Gastroesophageal sphincter (tissue), 4 donors: ENCODE results near the gene TCF12. TPM values are rescaled to one million over a fixed set of nuclear protein-coding genes. Genes with fewer than 3 reads are reported as not detected.

Experiments
- ATAC-seq: fragments of 150-250 bp; one replicate; pipeline ENCODE4 v1.9.1; 2016; ENCODE audit warnings: mild to moderate bottlenecking, moderate library complexity
- H3K27ac ChIP-seq, 4 donors: fragments of 200-600 bp; sonication (generic) in 3 of 4; 1 replicate in 3 of 4; 2 replicates in 1 of 4; pipeline ENCODE4 v1.5.1; 2016 to 2019
- H3K27me3 ChIP-seq: fragments of 200-600 bp; sonication (generic); one replicate; pipeline ENCODE4 v1.5.1; 2019
- H3K36me3 ChIP-seq, 2 donors: fragments of 200-600 bp; sonication (generic); one replicate each; pipeline ENCODE4 v1.5.1; 2019; ENCODE audit warnings: control low read depth in 1 of 2
- H3K4me1 ChIP-seq, 3 donors: fragments of 200-600 bp; sonication (generic); 1 replicate in 2 of 3; 2 replicates in 1 of 3; pipeline ENCODE4 v1.5.1; 2016 to 2019; ENCODE audit warnings: control low read depth in 2 of 3
- H3K4me3 ChIP-seq, 2 donors: fragments of 200-600 bp; sonication (generic); one replicate each; pipeline ENCODE4 v1.5.1; 2019; ENCODE audit warnings: mild to moderate bottlenecking in 1 of 2, moderate library complexity in 1 of 2
- H3K9me3 ChIP-seq, 3 donors: fragments of 200-600 bp; sonication (generic); one replicate each; pipeline ENCODE4 v1.5.1; 2017 to 2019; ENCODE audit warnings: control low read depth in 2 of 3
- EP300 ChIP-seq: sonication (generic); formaldehyde crosslinking; IDR thresholded peaks from one replicate; pipeline ENCODE4 v1.6.1; 2017; ENCODE audit warnings: antibody characterized with exemption, mild to moderate bottlenecking
- POLR2A ChIP-seq, 2 donors: fragments of 450-650 bp; IDR thresholded peaks; one replicate each; pipeline ENCODE4 v1.6.1; 2017; ENCODE audit warnings: antibody characterized with exemption in 2 of 2, mild to moderate bottlenecking in 2 of 2, moderate library complexity in 1 of 2
- POLR2AphosphoS5 ChIP-seq: sonication (generic); formaldehyde crosslinking; IDR thresholded peaks from one replicate; pipeline ENCODE4 v1.6.1; 2017; ENCODE audit warnings: antibody characterized with exemption
- WGBS, 2 donors: methylation state at CpG; one replicate each; pipeline ENCODE4 v1.1.5; 2018; ENCODE audit warnings: low coverage in 1 of 2; 5-methylcytosine and 5-hydroxymethylcytosine counted together
- total RNA-seq, 4 donors: library from RNA; depleted of rRNA; stranded (reverse); fragments of >200 nt; gene quantifications; one replicate each; pipeline ENCODE4 v1.1.0, GENCODE V29; 2016
- TF ChIP-seq, protein P1 (sequence below), 4 experiments: fragments of 200-600 bp in 2 of 4; fragments of 450-650 bp in 2 of 4; sonication (generic) in 1 of 4; IDR thresholded peaks; one replicate each; pipeline ENCODE4 v1.5.1; 2017 to 2019; ENCODE audit warnings: antibody characterized with exemption in 4 of 4, mild to moderate bottlenecking in 2 of 4, moderate library complexity in 2 of 4

The TCF12 gene
- total RNA-seq, 4 donors from 2014 or later = 78.1 to 194 (median 154) TPM

DNA sequence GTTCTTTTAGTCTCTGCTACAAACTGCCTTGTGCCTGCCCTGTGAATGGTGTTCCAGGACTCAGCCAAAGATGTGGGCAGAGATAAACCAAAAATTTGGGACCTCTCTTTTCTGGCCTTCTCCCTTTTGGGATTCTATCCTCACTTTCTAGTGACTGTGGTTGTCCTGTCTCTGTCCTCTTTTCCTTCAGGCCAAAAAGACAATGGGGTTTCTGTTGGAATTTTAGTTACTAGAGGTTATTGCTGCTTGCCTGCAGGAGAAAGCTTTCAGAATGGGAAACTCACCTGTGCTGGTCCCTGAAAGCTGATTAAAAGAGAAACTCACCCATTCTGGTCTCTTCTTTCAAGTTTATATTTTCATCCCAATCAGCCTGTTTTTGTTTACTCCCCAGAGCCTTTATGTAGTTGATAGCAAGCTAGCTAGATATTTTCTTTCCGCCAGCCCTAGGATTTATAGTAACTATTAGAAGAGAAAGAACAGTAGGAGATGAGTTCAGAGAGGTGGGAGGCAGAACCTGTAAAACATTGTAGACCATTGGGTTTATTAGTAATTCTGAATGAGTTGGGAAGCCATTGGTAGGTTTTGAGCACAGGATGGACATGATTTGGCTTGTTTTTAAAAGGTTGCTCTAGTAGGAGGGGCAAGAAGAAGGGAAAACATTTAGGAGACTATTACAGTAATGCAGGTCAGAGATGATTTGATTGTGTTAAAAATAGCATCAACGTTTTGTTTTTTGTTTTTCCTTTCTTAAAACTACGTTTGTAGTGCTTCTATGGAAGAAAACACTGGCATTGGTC is 138.9 kb downstream of the TCF12 start:
- Histone ChIP-seq H3K9me3 (no peaks in the 10 kb centered on the region), H3K4me1 (peaks cover 0 to 59% (median 16%) of the 10 kb centered on the region in 3 donors), H3K27me3 (no peaks in the 10 kb centered on the region), H3K4me3 (no peak overlapping the region), H3K36me3 (no peaks in the 10 kb centered on the region), H3K27ac (no peak overlapping the region)
- TF ChIP-seq POLR2AphosphoS5 (no peak), EP300 (no peak), POLR2A (IDR thresholded peaks at IDR 0.05) (no peak)
- TF ChIP-seq, protein P1, sequence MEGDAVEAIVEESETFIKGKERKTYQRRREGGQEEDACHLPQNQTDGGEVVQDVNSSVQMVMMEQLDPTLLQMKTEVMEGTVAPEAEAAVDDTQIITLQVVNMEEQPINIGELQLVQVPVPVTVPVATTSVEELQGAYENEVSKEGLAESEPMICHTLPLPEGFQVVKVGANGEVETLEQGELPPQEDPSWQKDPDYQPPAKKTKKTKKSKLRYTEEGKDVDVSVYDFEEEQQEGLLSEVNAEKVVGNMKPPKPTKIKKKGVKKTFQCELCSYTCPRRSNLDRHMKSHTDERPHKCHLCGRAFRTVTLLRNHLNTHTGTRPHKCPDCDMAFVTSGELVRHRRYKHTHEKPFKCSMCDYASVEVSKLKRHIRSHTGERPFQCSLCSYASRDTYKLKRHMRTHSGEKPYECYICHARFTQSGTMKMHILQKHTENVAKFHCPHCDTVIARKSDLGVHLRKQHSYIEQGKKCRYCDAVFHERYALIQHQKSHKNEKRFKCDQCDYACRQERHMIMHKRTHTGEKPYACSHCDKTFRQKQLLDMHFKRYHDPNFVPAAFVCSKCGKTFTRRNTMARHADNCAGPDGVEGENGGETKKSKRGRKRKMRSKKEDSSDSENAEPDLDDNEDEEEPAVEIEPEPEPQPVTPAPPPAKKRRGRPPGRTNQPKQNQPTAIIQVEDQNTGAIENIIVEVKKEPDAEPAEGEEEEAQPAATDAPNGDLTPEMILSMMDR (IDR thresholded peaks at IDR 0.05) = no peak
- no peak for ATAC-seq
- WGBS, 2 donors = 60 to 66% methylated on average over 3 of the region's 3 CpGs

DNA sequence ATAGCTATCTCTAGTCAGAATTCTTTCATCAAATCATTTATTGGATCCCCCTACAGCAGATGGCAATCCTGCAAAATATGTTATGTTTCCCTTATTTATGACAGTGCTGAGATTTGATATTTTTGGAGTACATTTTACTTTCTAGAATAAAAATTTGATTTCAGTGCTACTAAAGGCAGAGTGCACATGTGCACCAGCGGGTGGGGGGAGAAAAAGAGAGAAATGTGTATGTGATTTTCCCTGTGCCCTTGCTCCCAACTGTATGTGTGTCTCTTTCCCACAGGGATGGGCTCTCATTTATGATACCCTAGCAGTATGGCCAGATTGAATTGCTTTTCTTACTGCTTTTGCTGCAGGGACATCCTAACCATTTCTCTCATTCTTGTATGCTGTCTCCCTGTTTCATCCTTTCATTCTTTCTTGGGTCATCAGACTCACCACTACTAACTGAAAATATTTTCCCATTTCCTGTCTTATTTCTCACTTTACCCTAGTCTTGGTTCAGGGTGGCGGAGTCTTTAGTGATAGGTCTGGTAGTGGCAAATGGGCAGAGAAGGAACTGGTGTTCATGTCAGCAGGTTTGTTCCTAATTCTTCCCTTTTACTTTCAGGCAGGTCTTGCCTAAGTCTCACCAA is 140.7 kb downstream of the TCF12 start:
- Histone ChIP-seq H3K4me1 (peaks cover 0 to 48% (median 13%) of the 10 kb centered on the region in 3 donors), H3K4me3 (no peak overlapping the region), H3K9me3 (no peaks in the 10 kb centered on the region), H3K27ac (no peak overlapping the region), H3K27me3 (no peaks in the 10 kb centered on the region), H3K36me3 (peaks cover 0 to 4% of the 10 kb centered on the region in 2 donors)
- TF ChIP-seq, protein P1 (IDR thresholded peaks at IDR 0.05) = no peak
- TF ChIP-seq EP300 (no peak), POLR2AphosphoS5 (no peak), POLR2A (IDR thresholded peaks at IDR 0.05) (no peak)
- no peak for ATAC-seq
- 79 to 100% methylated on average over 1 to 2 of the region's 2 CpGs for WGBS, 2 donors

DNA sequence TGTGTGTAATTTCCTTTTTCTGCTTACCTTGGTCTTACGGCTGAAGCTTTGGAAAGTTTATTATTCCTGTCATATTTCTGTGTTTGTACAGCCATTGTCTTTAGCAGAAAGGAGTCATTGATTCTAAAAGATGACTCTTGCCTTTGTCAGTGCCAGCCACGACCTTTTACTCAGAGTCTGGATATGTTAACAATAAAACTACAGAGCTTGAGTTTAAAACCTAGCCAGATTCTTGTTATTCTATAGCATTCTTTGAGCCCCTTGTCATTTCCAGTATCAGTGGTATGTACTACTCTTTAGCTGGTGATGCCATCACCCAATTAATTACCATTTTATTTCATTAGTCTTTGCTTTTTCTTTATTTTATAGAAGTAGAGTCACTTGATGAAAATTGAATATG is 142.4 kb downstream of the TCF12 start:
- no peak overlapping the region for H3K4me3 ChIP-seq
- no peak overlapping the region for H3K27ac ChIP-seq
- TF ChIP-seq POLR2AphosphoS5 = no peak
- no peak for TF ChIP-seq EP300
- no peak for TF ChIP-seq POLR2A (IDR thresholded peaks at IDR 0.05)
- TF ChIP-seq, protein P1 (IDR thresholded peaks at IDR 0.05) = no peak
- no peak for ATAC-seq
- H3K36me3 ChIP-seq = peaks cover 0 to 7% of the 10 kb centered on the region in 2 donors
- WGBS, 2 donors = 15 to 22% methylated on average over 2 of the region's 2 CpGs
- no peaks in the 10 kb centered on the region for H3K9me3 ChIP-seq
- peaks cover 0 to 35% (median 13%) of the 10 kb centered on the region in 3 donors for H3K4me1 ChIP-seq
- no peaks in the 10 kb centered on the region for H3K27me3 ChIP-seq

DNA sequence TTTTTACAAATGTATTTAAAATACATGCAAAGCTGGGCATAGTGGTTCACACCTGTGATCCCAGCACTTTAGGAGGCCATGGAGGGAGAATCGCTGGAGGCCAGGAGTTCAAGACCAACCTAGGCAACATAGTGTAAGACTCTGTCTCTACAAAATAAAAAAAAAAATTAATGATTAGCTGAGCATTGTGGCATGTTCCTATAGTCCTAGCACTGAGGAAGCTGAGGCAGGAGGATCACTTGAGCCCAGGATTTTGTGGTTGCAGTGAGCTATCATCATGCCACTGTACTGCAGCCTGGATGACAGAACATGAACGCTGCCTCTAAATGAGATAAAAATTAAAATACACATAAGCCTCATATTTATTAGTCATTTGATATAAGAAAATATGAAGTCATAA is 142.8 kb downstream of the TCF12 start:
- Histone ChIP-seq H3K27ac (no peak overlapping the region), H3K9me3 (no peaks in the 10 kb centered on the region), H3K27me3 (no peaks in the 10 kb centered on the region), H3K4me3 (no peak overlapping the region), H3K4me1 (peaks cover 0 to 33% (median 13%) of the 10 kb centered on the region in 3 donors), H3K36me3 (peaks cover 0 to 7% of the 10 kb centered on the region in 2 donors)
- 78 to 96% methylated on average over 2 of the region's 2 CpGs for WGBS, 2 donors
- no peak for ATAC-seq
- TF ChIP-seq, protein P1 (IDR thresholded peaks at IDR 0.05) = no peak
- no peak for TF ChIP-seq POLR2AphosphoS5
- no peak for TF ChIP-seq EP300
- no peak for TF ChIP-seq POLR2A (IDR thresholded peaks at IDR 0.05)
